ENCODE measurements around the gene SBNO2. TPM values are rescaled to one million over a fixed set of nuclear protein-coding genes. Genes with fewer than 3 reads are reported as not detected.

SBNO2 gene
- total RNA-seq, 1 donor from 2014 or later, result 54.0 TPM

DNA sequence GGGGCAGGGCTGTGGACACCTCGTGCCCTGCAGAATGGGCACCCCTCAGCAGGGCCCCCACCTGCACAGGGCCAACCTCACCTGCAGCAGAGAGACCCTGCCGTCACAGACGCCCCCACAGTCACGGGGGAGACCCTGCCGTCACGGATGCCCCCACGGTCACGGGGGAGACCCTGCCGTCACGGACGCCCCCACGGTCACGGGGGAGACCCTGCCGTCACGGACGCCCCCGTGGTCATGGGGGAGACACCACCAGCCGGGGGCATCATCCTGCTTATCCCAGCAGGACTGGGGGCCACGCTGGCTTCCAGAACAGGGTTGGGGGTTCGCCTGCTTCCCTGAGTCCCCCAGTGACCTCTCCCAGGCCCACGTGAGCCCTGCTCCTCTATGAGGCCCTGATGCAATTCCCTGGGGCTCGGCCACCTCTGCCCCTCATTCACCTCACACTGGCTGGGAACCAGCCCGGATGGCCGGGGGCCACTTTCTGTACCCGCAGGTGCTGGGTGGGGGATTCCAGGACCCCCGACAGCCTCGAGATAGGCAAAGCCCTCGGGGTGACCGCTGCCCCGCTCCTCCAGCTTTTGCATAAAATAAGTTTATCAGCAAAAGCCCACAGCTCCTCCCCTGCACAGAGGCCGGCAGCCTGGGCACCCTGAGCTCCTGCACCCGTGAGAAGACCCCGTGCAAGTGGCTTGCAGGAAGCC is 23.6 kb downstream of the SBNO2 start:
- Histone ChIP-seq H3K9me3 (no peaks in the 10 kb centered on the region), H3K4me3 (no peak overlapping the region), H3K27ac (peak overlapping the region; percentile 46), H3K4me1 (peaks cover 64% of the 10 kb centered on the region), H3K27me3 (no peaks in the 10 kb centered on the region), H3K36me3 (peaks cover 0 to 10% of the 10 kb centered on the region in 2 donors)
- TF ChIP-seq, protein P1, sequence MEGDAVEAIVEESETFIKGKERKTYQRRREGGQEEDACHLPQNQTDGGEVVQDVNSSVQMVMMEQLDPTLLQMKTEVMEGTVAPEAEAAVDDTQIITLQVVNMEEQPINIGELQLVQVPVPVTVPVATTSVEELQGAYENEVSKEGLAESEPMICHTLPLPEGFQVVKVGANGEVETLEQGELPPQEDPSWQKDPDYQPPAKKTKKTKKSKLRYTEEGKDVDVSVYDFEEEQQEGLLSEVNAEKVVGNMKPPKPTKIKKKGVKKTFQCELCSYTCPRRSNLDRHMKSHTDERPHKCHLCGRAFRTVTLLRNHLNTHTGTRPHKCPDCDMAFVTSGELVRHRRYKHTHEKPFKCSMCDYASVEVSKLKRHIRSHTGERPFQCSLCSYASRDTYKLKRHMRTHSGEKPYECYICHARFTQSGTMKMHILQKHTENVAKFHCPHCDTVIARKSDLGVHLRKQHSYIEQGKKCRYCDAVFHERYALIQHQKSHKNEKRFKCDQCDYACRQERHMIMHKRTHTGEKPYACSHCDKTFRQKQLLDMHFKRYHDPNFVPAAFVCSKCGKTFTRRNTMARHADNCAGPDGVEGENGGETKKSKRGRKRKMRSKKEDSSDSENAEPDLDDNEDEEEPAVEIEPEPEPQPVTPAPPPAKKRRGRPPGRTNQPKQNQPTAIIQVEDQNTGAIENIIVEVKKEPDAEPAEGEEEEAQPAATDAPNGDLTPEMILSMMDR (IDR thresholded peaks at IDR 0.05), result no peak
- TF ChIP-seq POLR2A (IDR thresholded peaks at IDR 0.05) (no peak), POLR2AphosphoS5 (IDR thresholded peaks at IDR 0.05; ENCODE audit: insufficient read depth in 1 of 2, low read depth in 1 of 2) (no peak)
- no peak for DNase-seq (ENCODE audit: extremely low spot score in 2 of 2)
- intact Hi-C loops (cut with DNase I), result no loop called here

- H3K27me3 ChIP-seq, result no peaks in the 10 kb centered on the region
- H3K9me3 ChIP-seq, result no peaks in the 10 kb centered on the region
- intact Hi-C loops (cut with DNase I), result no loop called here
- TF ChIP-seq POLR2AphosphoS5 (IDR thresholded peaks at IDR 0.05; ENCODE audit: insufficient read depth in 1 of 2, low read depth in 1 of 2) (no peak), POLR2A (IDR thresholded peaks at IDR 0.05) (no peak)
- TF ChIP-seq, protein P1 (IDR thresholded peaks at IDR 0.05), result no peak
- no peak for DNase-seq (ENCODE audit: extremely low spot score in 2 of 2)
- peaks cover 0 to 10% of the 10 kb centered on the region in 2 donors for H3K36me3 ChIP-seq
- no peak overlapping the region for H3K27ac ChIP-seq
- peaks cover 53% of the 10 kb centered on the region for H3K4me1 ChIP-seq
- no peak overlapping the region for H3K4me3 ChIP-seq
These were observed 24.6 kb downstream of the SBNO2 start for GRCh38 chr19:1149259-1150045.

DNA sequence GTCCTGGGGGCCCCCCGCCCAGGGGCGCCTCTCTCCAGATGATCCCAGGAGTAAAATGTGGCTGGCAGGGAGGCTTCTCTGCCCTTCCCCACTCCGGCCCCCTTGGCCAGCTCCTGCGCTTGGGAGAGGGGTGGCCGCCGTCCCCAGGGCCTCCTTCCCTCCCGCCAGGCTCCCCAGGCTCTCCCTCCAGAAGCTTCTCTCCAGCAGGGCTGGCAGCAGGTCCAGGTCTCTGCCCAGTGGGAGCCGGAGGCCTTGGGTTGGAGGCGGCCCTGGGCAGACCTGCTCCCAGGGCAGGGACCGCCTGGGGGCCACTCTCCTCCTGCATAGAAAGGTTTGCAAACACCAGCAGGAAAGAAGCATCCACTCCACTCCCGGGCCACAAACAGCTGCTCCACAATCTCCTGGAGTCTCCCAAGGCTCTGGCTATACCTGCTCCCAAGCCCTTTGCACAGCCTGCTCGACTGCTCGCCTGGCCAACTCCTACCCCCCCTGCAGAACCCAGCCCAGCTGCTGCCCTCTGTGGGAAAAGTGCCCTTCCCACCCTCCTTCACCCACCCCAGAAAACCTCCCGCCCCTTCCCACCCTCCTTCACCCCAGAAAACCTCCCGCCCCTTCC is 26.0 kb downstream of the SBNO2 start:
- no peaks in the 10 kb centered on the region for H3K9me3 ChIP-seq
- no peak overlapping the region for H3K27ac ChIP-seq
- H3K27me3 ChIP-seq, result no peaks in the 10 kb centered on the region
- intact Hi-C loops (cut with DNase I), result no loop called here
- DNase-seq (ENCODE audit: extremely low spot score in 2 of 2), result no peak
- no peak overlapping the region for H3K4me3 ChIP-seq
- peaks cover 42% of the 10 kb centered on the region for H3K4me1 ChIP-seq
- H3K36me3 ChIP-seq, result peaks cover 0 to 18% of the 10 kb centered on the region in 2 donors
- TF ChIP-seq, protein P1 (IDR thresholded peaks at IDR 0.05), result no peak
- TF ChIP-seq POLR2A (IDR thresholded peaks at IDR 0.05), result no peak
- no peak for TF ChIP-seq POLR2AphosphoS5 (IDR thresholded peaks at IDR 0.05; ENCODE audit: insufficient read depth in 1 of 2, low read depth in 1 of 2)

DNA sequence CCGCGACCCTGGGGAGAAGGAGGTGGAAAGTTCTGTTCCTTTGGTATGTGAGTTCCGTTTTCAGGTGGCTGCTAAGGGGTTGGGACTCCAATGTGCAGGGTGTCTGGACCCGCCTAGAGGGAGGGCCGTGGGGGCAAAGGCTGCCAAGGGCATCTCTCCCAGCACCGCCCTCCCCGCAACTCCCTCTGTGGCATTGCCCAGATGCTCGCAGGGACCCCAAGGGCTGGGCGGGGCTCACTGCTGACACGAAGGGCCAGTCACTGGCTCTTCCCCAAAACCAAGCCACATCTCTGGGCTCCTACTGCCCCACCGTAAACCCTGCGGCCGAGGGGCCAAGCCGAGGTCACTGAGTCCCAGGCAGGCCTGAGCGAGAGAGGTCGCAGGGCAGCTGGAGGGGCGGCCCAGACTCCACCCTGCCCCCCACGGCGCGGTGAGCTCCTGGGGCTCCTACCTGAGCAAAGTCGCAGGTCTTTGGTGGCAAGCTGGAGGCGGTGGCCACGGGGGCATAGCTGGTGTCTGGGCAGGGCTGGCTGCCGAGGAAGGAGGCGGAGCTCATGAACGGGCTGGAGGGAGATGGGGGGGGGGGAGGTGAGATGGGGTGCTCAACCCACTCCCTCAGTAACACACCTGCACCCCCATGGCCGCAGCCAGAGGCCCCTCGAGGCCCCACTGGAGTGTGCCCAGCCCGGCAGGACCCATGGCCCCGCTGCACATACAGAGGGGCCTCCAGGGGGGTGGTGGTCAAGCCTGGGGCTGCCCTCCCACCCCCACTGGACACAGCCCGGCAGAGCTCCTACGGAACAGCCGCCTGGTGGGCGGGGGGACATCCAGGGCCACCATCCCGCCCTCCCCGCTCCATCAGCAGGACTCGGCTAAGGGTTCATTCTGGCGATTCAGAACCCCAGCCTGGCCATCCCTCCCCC is 26.9 kb downstream of the SBNO2 start:
- TF ChIP-seq, protein P1 (IDR thresholded peaks at IDR 0.05), result no peak
- no peak overlapping the region for H3K4me3 ChIP-seq
- intact Hi-C loops (cut with DNase I), result no loop called here
- H3K36me3 ChIP-seq, result peaks cover 0 to 21% of the 10 kb centered on the region in 2 donors
- peaks cover 34% of the 10 kb centered on the region for H3K4me1 ChIP-seq
- H3K9me3 ChIP-seq, result no peaks in the 10 kb centered on the region
- H3K27me3 ChIP-seq, result no peaks in the 10 kb centered on the region
- DNase-seq (ENCODE audit: extremely low spot score in 2 of 2), result no peak
- no peak overlapping the region for H3K27ac ChIP-seq

Measured in vagina (tissue), 2 donors.